ENCODE data around the gene TPRG1L.

The TPRG1L gene

DNA sequence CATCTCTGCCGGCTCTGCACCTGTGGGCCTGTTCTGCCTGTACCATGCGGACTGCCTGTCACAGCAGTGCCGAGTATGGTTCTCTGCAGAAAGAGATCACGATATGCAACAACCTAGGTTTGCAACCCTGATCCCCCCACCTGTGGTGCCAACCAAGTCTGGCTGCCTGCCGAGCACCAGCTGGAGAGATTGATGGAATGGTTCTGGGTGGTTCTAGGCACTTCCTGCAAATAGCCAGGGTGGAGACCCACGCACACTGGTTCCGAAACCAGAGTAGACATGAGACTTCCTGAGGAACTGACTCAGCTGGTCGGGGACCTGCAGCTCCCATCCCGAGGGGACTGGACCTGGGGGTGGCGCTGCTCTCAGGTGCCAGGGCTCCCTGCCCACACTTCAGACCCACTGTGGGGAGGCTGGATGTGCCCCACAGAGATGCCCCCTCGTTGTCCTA lies 5.4 kb downstream of the TPRG1L start:
- no peak for DNase-seq (ENCODE audit: low spot score)

DNA sequence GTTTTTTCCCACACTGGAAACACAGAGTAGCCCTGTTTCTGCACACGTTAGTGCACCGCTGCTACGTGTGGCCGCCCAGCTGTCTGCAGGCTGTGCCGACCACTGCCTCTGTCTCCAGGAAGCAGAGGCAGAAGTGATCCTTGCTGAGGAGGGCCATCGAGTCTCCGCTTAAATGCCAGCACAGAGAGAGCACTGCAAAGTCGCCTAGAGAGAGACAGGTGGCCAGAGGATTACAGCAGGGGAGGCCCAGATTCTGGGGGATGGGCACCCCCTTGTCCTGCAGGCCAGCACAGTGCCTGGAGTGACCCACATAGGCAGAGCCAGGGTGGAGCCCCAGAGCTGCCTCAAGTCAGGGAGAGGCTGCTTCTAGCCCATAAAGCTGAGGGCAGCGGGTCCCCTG lies 6.1 kb downstream of the TPRG1L start:
- DNase-seq (ENCODE audit: low spot score) = no peak

DNA sequence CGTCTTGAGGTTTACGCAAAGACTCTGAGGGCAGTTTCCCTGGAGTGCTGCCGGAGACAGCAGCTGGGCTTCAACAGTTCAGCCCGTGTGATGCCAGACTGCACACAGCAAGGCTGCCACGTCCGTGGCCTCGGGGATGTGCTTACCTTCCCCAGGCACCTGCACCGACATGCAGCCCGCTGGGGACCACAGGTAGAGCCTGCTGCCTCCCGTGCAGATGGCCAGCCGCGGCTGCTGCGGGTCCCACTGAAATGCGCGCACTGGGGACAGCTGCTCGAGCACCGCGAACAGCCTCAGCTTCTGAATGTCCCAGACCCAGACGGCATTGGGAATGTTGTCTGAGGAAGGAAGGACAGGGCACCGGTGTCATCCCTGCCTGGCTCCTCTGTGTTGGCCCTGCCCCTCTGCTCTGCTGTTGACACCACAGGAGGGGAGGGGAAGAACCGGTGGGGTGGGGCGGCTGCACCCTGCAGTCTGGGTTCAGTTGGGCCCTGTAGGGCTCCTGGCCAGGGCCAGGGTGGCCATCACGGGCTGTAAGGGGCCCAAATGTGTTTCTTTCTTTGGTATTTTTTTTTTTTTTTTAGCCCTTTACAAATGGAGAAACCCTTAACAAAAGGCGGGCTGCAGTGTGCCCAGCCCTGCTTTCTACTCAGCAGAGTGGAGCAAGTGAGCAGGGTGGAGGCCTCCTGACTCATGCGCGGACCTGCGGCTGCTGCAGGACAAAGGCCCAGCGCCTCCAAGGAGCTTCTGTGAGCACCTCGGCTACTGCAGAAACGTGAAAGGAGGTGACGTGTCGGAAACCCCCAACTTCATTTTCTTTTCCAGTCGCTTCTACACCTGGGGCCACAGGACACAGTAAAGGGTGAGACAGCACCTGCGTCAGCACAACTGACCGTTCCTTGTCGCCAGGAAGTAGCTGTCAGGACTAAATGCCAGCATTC lies 6.8 kb downstream of the TPRG1L start:
- no peak for DNase-seq (ENCODE audit: low spot score)

DNA sequence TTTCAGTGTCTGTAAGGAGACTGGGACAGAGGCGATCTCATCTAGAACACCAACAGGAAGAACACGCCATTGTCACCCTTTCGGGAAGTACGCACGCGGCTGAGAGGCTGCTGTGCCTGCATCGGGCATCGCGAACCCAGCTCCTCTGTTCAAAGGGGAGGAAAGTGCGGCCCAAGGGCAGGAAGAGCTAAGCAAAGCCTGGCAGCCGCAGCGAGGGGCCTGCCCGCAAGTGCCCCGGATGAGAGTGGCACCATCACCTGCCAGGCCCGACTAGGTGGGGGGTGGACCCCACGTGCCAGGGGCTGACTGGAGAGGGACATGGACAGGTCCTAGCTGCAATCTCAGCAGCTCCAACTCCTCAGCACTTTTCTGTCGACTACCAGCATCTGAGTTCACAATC lies 7.5 kb downstream of the TPRG1L start:
- no peak for DNase-seq (ENCODE audit: low spot score)

DNA sequence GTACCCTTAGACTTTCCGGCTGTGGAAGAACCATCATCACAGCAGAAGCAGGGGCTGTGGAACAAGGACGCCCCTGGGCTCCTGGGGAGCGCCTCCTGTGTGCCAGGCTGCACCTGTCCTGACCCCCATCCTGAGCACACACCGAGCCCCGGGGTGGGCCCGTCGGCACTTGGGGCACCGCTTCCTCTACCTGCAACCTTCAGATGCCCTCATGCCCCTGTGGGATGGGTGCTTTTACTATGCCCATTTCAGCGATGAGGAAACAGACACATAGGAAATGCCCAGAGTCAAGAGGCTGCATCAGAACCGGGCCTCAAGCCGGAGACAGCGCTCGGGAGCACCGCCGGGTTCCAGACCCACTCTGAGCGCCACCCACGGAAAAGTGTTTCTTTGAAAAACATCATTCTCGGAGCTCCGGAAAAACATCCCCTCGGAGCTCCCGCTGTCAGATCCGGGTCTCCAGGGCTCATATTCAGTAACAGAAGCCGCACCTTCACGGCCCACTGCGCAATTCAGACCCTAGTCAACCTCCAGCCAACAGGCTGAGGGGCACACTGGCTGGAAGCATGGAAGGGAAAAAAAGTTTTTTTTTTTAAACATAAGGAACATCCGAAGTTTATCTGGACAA lies 8.0 kb downstream of the TPRG1L start:
- DNase-seq (ENCODE audit: low spot score) = no peak

DNA sequence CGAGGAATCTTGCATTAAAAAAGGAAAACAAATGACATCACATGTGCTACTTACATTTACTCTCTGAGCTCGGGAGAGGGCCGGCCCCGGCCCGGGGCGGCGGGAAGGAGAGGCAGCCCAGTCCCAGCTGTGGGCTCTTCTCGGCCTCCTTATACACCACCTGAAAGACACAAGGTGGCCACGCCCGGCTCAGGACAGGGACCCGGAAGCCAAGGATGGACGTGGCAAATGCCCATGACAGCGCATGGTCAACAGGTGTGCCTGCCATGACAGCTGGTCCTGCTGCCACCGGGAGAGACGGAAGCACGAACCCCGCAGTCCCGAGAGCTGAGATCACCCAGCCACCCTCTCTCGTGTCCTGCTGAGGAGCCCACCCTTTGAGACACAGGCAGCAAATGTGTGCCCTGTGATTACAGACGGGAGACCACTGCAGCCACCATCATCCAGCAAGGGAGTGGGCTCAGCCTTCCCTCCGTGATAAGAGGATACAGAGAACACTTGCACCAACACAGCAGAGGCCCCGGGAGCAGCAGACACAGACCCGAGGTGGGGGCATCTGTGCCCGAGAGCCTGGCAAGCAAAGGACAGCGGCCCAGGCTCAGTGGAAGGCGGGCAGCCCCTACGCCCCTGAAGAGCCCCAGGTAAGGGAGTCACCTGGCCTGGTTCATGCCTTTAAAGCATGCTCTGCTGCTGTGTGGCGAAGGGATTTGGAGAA lies 8.7 kb downstream of the TPRG1L start:
- DNase-seq (ENCODE audit: low spot score) = no peak

DNA sequence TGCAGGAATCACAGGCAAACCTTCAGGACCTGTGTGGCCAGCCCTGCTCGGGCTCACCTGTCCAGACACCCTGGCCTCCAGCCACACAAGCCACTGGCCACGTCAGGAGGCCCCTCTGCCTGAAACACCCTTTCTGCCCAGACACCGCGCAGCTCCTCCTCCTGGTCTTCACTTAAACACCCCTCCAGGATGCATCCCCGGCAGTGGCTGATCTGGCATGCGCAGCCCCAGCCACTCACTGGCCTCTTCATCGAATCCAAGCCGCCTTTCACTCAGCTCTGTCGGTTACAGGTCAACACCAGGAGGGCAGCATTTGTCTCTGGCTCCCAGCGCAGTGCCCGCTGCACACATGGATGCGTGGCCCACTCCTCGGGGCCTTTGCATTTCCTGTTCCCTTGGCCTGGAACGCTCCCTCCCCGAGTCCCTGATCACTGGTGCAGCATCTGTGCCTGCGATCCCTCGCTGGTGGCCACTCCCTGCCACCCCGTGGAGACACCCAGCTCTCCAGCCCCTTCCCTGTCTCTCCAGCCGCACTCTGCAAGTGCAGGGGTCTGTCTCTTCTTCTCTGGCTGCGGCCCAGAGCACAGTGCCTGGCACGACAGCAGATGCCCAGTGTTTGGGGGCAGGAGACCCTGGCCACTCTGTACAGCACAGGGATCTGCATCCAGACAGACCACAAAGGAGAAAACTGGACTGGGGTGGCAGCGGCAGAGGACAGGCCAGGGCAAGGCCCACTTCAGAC lies 9.4 kb downstream of the TPRG1L start:
- no peak for DNase-seq (ENCODE audit: low spot score)

DNA sequence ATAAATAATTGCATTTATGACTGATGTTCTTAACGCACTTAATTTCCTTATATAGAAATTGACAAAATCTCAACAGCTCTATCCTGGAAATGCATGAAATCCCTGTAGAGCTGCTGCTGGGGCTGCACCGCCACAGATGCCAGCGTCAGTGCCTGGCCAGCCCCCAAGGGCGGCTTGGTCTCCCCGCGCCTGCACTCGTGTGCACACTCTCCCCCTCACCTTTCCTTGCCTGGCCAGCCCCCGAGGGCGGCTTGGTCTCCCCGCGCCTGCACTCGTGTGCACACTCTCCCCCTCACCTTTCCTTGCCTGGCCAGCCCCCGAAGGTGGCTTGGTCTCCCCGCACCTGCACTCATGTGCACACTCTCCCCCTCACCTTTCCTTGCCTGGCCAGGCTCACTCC lies 11.3 kb downstream of the TPRG1L start:
- no peak for DNase-seq (ENCODE audit: low spot score)

DNA sequence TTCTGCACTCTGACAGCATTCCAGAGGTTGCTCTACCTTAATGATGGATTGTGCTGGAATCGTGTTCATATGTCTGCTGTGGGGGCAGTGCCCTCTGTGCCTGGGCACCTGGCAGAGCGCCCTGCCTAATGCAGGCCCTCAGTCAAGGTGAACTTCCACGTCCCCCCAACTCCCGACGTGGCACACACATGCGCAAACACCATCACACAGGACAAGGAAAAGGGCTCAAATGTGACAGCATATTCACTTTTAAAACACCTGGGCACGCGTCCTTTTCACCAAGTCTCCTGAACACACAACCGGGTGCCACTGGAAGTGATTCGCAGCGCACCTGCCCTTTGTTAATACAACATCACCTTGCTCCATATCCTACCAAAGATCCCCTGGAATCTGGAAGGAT lies 11.7 kb downstream of the TPRG1L start:
- no peak for DNase-seq (ENCODE audit: low spot score)

DNA sequence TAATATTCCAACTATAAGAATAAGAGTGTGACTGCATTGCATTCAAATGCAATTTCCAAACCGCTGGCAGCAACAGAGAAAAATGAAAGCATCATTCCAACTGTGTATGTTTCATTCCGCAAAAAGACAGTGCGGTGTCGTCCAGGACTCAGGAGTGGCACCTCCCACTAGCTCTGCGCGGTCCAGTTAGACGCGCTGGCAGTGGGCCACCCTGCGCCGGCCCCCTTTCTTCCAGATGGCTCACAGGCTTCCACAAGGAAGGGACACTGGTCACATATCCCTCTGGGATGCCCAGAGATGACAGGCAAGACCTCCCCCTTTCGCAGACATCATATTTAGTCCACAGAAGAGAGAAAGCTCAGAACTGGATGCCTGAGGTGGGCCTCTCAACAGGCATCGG lies 13.2 kb downstream of the TPRG1L start:
- no peak for DNase-seq (ENCODE audit: low spot score)

DNA sequence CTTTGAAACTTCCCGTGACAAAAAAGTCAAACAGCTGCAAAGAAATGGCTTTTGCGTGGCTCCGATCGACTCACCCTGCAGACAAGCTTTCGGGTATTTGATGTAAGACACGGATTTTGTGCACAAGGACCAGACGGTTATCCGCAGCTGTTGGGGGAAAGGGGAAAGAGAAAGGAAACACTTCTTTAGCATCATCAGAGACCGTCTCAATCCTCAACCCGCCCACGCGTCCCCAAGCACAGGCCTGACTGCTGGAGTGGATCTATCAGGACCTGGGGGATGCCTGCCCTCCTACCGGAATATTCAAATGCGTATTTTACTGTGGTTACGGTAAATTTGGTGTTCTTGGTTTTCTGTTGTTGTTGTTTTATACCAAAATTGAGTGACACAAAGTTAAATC lies 13.9 kb downstream of the TPRG1L start:
- DNase-seq (ENCODE audit: low spot score) = no peak

DNA sequence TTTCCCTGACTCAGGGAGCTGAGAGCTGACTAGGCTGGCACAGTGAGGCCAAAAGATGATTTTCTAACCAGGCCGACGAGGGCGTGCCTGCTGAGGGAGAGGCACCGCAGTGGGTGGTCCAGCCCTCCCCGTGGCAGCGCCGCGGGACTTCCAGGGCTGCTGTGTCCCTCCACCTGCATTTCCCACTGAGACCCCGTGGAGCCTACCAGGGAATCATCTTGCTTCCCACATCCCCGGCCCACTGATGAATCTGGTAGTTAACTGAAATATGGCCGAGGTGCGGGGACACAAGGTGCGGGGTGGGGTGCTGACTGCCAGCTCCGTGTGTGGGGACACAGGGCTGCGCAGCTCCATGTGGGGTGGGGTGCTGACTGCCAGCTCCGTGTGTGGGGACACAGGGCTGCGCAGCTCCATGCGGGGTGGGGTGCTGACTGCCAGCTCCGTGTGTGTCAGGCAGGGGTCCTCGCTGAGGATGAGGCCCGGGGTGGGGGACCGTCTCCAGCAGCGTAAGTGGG lies 14.6 kb downstream of the TPRG1L start:
- DNase-seq (ENCODE audit: low spot score) = no peak

DNA sequence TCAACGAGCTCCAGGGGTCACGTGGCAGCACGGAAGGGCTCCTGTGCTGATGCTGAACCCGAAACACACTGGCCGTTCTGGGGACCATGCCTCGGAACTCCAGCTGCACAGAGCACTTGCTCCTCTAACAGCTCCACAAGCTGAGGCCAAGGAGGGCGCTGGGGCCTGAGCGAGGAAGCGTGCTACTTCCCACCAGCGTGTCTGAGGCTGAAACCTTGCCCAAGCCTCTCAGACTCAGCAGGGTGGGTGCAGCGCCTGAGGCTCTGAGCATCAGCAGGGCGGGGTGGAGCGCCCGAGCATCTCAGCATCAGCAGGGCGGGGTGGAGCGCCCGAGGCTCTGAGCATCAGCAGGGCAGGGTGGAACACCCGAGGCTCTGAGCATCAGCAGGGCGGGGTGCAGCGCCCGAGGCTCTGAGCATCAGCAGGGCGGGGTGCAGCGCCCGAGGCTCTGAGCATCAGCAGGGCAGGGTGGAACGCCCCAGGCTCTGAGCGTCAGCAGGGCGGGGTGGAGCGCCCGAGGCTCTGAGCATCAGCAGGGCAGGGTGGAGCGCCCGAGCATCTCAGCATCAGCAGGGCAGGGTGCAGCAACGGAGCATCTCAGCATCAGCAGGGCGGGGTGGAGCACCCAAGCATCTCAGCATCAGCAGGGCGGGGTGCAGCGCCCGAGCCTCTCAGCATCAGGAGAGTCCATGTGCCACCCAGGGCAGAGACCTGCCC lies 15.5 kb downstream of the TPRG1L start:
- DNase-seq (ENCODE audit: low spot score) = no peak

DNA sequence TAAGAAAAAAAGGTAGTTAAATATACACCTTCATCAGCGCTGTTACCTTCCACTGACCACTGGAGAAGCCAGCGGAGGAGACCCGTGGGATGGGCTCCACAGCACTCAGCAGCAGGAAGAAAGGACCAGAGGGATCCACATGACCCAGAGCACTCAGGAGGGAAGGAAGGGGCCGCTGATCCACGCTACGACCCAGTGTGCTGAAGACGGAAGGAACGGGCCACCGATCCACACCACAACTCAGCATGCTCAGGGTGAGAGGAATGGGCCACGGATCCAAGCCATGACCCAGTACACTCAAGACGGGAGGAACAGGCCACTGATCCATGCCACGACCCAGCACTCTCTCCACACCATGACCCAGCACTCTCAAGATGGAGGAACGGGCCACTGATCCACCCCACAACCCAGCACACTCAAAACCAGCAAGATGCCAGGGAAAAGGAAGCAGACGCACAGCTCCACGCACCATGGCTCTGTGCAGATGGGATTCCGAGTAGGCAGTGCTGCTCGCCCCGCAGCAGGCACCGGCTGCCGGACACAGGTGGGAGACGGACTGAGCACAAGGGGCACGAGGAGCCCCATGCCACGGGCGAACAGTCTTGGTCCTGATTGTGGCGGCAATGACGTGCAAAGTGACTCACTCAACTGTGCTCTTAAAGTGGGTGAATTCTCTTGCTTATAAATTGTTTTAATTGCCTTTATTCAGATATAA lies 16.4 kb downstream of the TPRG1L start:
- no peak for DNase-seq (ENCODE audit: low spot score)

DNA sequence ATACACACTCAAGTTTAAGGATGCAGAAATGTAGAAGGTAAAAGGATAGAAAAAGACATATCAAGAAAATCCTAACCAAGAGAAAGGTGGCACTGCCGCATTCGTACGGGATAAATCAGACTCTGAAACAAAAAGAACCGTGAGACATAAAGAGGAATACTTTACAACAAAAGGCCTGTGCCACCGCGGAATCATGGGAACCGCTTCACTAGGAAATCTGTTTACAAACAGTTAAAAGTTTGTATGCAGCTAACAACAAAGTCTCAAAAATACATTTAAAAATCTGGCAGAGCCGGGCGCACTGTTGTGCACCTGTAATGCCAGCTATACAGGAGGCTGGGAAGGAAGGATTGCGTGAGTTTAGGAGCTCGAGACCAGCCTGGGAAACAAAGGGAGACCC lies 17.0 kb downstream of the TPRG1L start:
- no peak for DNase-seq (ENCODE audit: low spot score)

DNA sequence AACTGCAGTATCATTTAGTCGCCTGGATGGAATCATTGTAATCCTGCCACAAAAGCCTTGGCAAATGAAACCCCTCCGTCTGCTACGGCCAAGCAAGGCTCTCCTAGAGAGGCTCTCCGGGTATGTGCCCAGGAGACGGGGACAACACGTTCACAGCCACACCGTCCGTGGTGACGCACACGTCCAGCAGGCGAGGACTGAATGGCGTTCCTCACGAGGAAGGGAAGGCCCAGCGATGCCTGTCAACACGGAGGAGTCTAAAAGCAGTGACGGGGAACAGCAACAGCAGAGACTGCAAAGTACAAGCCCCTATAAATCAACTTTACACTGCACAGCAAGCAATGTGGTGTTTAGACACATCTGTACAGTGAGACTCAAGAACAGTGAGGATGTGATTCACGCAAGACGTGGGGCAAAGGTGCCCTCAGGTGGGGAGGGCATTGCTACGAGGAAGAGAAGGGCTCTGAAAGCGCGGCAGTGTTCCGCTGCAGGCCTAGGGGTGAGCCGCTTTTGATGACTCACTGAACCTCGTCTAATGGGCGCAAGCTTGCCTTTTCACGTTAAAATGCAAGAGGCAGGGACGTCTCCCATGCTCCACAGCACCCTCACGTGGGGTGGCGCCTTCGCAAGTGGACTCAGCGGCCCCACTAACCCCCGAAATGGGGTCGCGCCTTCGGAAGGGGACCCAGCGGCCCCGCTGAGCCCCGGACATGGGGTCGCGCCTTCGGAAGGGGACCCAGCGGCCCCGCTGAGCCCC lies 18.3 kb downstream of the TPRG1L start:
- no peak for DNase-seq (ENCODE audit: low spot score)

DNA sequence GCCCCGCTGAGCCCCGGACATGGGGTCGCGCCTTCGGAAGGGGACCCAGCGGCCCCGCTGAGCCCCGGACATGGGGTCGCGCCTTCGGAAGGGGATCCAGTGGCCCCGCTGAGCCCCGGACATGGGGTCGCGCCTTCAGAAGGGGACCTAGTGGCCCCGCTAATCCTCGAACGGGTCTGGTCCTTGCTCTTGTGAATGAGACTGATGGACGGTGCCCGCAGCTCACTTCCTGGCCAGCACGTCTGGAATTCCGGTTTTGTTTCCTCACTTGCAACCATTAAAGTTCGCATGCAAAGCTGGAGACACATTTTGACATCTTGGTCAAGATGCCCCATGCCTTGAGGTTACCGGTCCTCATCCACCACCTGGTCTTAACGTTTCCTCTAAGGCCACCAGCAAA lies 19.5 kb downstream of the TPRG1L start:
- DNase-seq (ENCODE audit: low spot score) = no peak

DNA sequence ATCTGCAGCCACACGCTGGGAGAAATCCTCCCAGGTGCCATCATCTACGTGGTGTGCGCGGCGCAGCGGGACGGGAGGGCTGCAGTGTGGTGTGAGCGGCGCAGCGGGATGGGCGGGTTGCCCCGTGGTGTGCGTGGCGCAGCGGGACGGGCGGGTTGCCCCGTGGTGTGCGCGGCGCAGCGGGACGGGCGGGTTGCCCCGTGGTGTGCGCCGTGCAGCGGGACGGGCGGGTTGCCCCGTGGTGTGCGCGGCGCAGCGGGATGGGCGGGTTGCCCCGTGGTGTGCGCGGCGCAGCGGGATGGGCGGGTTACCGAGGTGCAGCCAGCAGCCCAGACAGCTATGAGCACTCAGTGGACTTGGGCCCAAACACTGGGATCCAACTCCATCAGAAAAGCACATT lies 20.4 kb downstream of the TPRG1L start:
- no peak for DNase-seq (ENCODE audit: low spot score)

DNA sequence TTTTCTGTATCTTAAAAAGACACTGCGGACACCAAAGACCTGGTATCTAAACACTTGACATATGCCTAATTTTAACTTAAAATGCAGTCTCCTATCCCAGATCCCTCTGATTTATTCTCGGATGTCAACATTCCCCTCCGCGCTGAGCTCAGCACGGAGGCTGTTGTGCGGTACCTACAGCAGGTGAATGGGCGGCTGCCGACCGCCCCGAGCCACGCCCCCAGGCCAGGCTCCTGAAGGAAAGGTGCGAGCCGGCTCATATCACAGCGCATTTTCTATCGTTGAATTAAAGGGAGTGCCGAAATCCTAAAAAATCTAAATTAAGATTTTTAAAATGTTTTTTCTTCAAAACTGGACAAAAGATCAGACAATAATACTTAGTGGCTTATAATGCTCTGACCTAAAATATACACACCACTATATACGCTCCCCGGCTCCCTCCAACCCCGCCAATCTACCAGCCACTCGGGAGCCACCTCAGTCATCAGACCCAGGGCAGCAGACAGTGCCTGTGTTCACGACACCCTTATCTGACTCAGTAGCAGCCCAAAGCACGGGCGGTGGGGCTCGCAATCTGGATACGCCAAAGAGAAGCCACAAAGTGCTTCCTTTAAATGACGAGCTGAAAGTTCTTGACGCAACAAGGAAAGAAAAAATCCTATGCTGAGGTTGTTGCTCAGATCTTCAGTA lies 21.0 kb downstream of the TPRG1L start:
- no peak for DNase-seq (ENCODE audit: low spot score)

Measured in kidney tubule cell (primary cell).